ENCODE measurements around the gene SHOC2.

DNA sequence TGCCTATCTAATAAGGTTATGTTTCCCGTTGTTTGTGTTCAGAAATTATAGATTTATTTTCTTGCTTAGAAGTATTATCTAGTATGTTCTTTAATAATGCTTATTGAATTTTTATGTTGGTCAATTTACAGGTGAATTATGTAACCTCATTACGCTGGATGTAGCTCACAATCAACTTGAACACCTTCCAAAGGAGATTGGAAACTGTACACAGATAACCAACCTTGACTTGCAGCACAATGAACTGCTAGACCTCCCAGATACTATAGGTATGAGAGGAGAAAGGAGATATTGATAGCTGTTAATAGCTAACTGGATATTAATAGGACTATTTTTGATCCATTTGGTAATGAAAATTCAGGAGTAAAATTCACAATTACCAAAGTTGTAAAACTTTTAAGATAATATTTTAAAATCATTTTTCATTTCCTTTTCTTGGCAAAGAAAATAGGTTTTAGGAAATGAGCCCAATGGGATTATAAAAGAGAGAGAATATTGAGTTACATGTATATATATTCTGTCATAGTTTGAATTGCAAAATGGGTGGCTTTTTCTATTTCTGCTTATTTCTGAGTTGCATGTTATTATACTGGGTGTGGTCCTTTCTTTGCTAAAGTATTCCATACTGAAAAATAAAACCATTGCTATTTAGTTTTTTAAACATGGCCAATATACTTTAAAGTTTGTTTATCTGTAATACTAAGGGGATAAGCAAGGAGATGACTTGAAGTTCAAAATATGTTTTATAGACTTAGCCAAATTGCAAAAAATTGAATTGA is 66.3 kb downstream of the SHOC2 start:
- TF ChIP-seq, protein P1, sequence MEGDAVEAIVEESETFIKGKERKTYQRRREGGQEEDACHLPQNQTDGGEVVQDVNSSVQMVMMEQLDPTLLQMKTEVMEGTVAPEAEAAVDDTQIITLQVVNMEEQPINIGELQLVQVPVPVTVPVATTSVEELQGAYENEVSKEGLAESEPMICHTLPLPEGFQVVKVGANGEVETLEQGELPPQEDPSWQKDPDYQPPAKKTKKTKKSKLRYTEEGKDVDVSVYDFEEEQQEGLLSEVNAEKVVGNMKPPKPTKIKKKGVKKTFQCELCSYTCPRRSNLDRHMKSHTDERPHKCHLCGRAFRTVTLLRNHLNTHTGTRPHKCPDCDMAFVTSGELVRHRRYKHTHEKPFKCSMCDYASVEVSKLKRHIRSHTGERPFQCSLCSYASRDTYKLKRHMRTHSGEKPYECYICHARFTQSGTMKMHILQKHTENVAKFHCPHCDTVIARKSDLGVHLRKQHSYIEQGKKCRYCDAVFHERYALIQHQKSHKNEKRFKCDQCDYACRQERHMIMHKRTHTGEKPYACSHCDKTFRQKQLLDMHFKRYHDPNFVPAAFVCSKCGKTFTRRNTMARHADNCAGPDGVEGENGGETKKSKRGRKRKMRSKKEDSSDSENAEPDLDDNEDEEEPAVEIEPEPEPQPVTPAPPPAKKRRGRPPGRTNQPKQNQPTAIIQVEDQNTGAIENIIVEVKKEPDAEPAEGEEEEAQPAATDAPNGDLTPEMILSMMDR (IDR thresholded peaks at IDR 0.05) = no peak
- TF ChIP-seq POLR2A (IDR thresholded peaks at IDR 0.05) = no peak
